H9 (cell line): ENCODE data around the gene DNAJC5. TPM values are rescaled to one million over a fixed set of nuclear protein-coding genes. Genes with fewer than 3 reads are reported as not detected.

Experiments
- DNase-seq: peaks from one replicate; pipeline ENCODE4 v3.0.0-alpha.2; 2017
- H2AFZ ChIP-seq: one replicate; pipeline ENCODE4 v1.6.1; 2013; ENCODE audit warnings: mild to moderate bottlenecking, low read length, control low read depth, moderate library complexity
- H2AK5ac ChIP-seq: 2 replicates; pipeline ENCODE4 v1.6.1; 2013; ENCODE audit warnings: low read length, control low read depth, mixed read lengths; ENCODE audit not compliant: insufficient read length
- H2BK120ac ChIP-seq: one replicate; pipeline ENCODE4 v1.6.1; 2013; ENCODE audit warnings: low read depth, mild to moderate bottlenecking, low read length, control low read depth, inconsistent platforms; ENCODE audit not compliant: poor library complexity, severe bottlenecking
- H2BK12ac ChIP-seq: 2 replicates; pipeline ENCODE4 v1.6.1; 2013; ENCODE audit warnings: low read length, control low read depth, mixed read lengths, low read depth; ENCODE audit not compliant: insufficient read length
- H2BK15ac ChIP-seq: 2 replicates; pipeline ENCODE4 v1.6.1; 2013; ENCODE audit warnings: low read depth, low read length, control low read depth
- H2BK20ac ChIP-seq: one replicate; pipeline ENCODE4 v1.6.1; 2013; ENCODE audit warnings: low read depth, mild to moderate bottlenecking, low read length, control low read depth, inconsistent platforms; ENCODE audit not compliant: poor library complexity, severe bottlenecking
- H2BK5ac ChIP-seq: 2 replicates; pipeline ENCODE4 v1.6.1; 2013; ENCODE audit warnings: low read length, control low read depth, mixed read lengths; ENCODE audit not compliant: insufficient read length
- H3K14ac ChIP-seq: 2 replicates; pipeline ENCODE4 v1.6.1; 2013; ENCODE audit warnings: low read length, control low read depth; ENCODE audit not compliant: insufficient read depth
- H3K18ac ChIP-seq: 2 replicates; pipeline ENCODE4 v1.6.1; 2013; ENCODE audit warnings: low read depth, mild to moderate bottlenecking, mixed read lengths, low read length, control low read depth; ENCODE audit not compliant: insufficient read length
- H3K23ac ChIP-seq: 2 replicates; pipeline ENCODE4 v1.6.1; 2013; ENCODE audit warnings: low read length, control low read depth, mixed read lengths, low read depth; ENCODE audit not compliant: insufficient read length
- H3K23me2 ChIP-seq: 2 replicates; pipeline ENCODE4 v1.6.1; 2013; ENCODE audit warnings: low read depth, mild to moderate bottlenecking, mixed read lengths, low read length, control low read depth; ENCODE audit not compliant: insufficient read length, poor library complexity, severe bottlenecking
- H3K27ac ChIP-seq: 2 replicates; pipeline ENCODE4 v1.5.1; 2013; ENCODE audit warnings: low read length, control low read depth, mixed read lengths, low read depth; ENCODE audit not compliant: insufficient read length
- H3K27me3 ChIP-seq: 2 replicates; pipeline ENCODE4 v1.6.1; 2013; ENCODE audit warnings: low read length, control low read depth, inconsistent platforms; ENCODE audit not compliant: insufficient read depth
- H3K4ac ChIP-seq: 2 replicates; pipeline ENCODE4 v1.6.1; 2013; ENCODE audit warnings: low read depth, mild to moderate bottlenecking, control low read depth, inconsistent platforms, low read length, moderate library complexity
- H3K4me1 ChIP-seq: 2 replicates; pipeline ENCODE4 v1.6.1; 2013; ENCODE audit warnings: low read length, control low read depth, inconsistent platforms; ENCODE audit not compliant: insufficient read depth
- H3K4me2 ChIP-seq: 2 replicates; pipeline ENCODE4 v1.6.1; 2013; ENCODE audit warnings: low read length, control low read depth, mixed read lengths; ENCODE audit not compliant: insufficient read length, insufficient read depth
- H3K56ac ChIP-seq: 2 replicates; pipeline ENCODE4 v1.6.1; 2013; ENCODE audit warnings: low read depth, mild to moderate bottlenecking, mixed read lengths, low read length, control low read depth; ENCODE audit not compliant: insufficient read length
- H3K79me1 ChIP-seq: 2 replicates; pipeline ENCODE4 v1.6.1; 2013; ENCODE audit warnings: low read depth, mild to moderate bottlenecking, moderate library complexity, low read length, control low read depth, inconsistent platforms; ENCODE audit not compliant: insufficient read depth, poor library complexity, severe bottlenecking
- H3K79me2 ChIP-seq: 2 replicates; pipeline ENCODE4 v1.6.1; 2013; ENCODE audit warnings: low read length, control low read depth, inconsistent platforms; ENCODE audit not compliant: insufficient read depth
- H3K9ac ChIP-seq: 2 replicates; pipeline ENCODE4 v1.6.1; 2013; ENCODE audit warnings: low read length, control low read depth, mixed read lengths; ENCODE audit not compliant: insufficient read length; ENCODE audit errors: extremely low read depth
- H3K9me3 ChIP-seq: one replicate; pipeline ENCODE4 v1.6.1; 2013; ENCODE audit warnings: low read depth, low read length, inconsistent platforms; ENCODE audit not compliant: control insufficient read depth
- H3T11ph ChIP-seq: one replicate; pipeline ENCODE4 v1.6.1; 2013; ENCODE audit warnings: mild to moderate bottlenecking, low read length, control low read depth, inconsistent platforms
- H4K20me1 ChIP-seq: one replicate; pipeline ENCODE4 v1.6.1; 2013; ENCODE audit not compliant: control insufficient read depth, insufficient read length, insufficient read depth
- H4K5ac ChIP-seq: 2 replicates; pipeline ENCODE4 v1.6.1; 2013; ENCODE audit warnings: low read depth, mild to moderate bottlenecking, mixed read lengths, low read length, control low read depth; ENCODE audit not compliant: insufficient read length
- H4K8ac ChIP-seq: replicated peaks from 2 replicates; pipeline ENCODE4 v1.6.1; 2013; ENCODE audit warnings: low read length, control low read depth, mixed read lengths, low read depth; ENCODE audit not compliant: insufficient read length
- H4K91ac ChIP-seq: 2 replicates; pipeline ENCODE4 v1.6.1; 2013; ENCODE audit warnings: low read depth, mild to moderate bottlenecking, moderate library complexity, mixed read lengths, low read length, control low read depth; ENCODE audit not compliant: insufficient read length
- H3K27ac Mint-ChIP-seq, 3 experiments: 2 replicates in 2 of 3; 3 replicates in 1 of 3; pipeline ENCODE4 v1.8.0; 2020 to 2021; ENCODE audit warnings: mixed read lengths in 3 of 3, mild to moderate bottlenecking in 1 of 3, moderate library complexity in 1 of 3
- H3K27me3 Mint-ChIP-seq: 2 replicates; pipeline ENCODE4 v1.8.0; 2021; ENCODE audit warnings: low read depth, mild to moderate bottlenecking, moderate library complexity, mixed read lengths
- H3K36me3 Mint-ChIP-seq, 3 experiments: 2 replicates in 2 of 3; 3 replicates in 1 of 3; pipeline ENCODE4 v1.8.0; 2020 to 2021; ENCODE audit warnings: low read depth in 3 of 3, mixed read lengths in 3 of 3; ENCODE audit not compliant: insufficient read depth in 1 of 3
- H3K4me1 Mint-ChIP-seq, 2 experiments: 2 replicates each; pipeline ENCODE4 v1.8.0; 2020; ENCODE audit warnings: mixed read lengths in 2 of 2
- H3K4me3 Mint-ChIP-seq, 2 experiments: 2 replicates in 1 of 2; 3 replicates in 1 of 2; pipeline ENCODE4 v1.8.0; 2020 to 2021; ENCODE audit warnings: mild to moderate bottlenecking in 2 of 2, mixed read lengths in 2 of 2, moderate library complexity in 1 of 2
- H3K9me3 Mint-ChIP-seq, 2 experiments: 2 replicates in 1 of 2; 3 replicates in 1 of 2; pipeline ENCODE4 v1.8.0; 2020; ENCODE audit warnings: mild to moderate bottlenecking in 2 of 2, mixed read lengths in 2 of 2, moderate library complexity in 1 of 2
- CTCF ChIP-seq: fragments of 200-600 bp; sonication (generic); conservative IDR thresholded peaks from 3 replicates; pipeline ENCODE4 v1.8.0; 2021; ENCODE audit warnings: antibody characterized with exemption, mild to moderate bottlenecking
- WGBS: extraction: QIAGEN DNeasy Blood & Tissue Kit; methylation state at CpG from one replicate; pipeline ENCODE4 v1.1.7; 2013; ENCODE audit warnings: missing lambda C conversion rate, low lambda C conversion rate, mixed read lengths; ENCODE audit not compliant: insufficient read length; ENCODE audit errors: extremely low coverage; 5-methylcytosine and 5-hydroxymethylcytosine counted together
- total RNA-seq: library from RNA; stranded (reverse); gene quantifications from 2 replicates; pipeline ENCODE4 v1.2.1, GENCODE V29; 2021

Gene DNAJC5
- total RNA-seq, 1 experiment from 2014 or later = 43.0 TPM

- H2BK20ac ChIP-seq = no peak overlapping the region
- no peaks in the 10 kb centered on the region for H3K79me1 ChIP-seq
- no peak overlapping the region for H3K27ac ChIP-seq
- no peaks in the 10 kb centered on the region for H3K9me3 Mint-ChIP-seq
- no peak overlapping the region for H3K27ac Mint-ChIP-seq
- peaks cover 6% of the 10 kb centered on the region for H3K23me2 ChIP-seq
- no peak overlapping the region for H3K23ac ChIP-seq
- H4K20me1 ChIP-seq = no peaks in the 10 kb centered on the region
- no peak overlapping the region for H2AFZ ChIP-seq
- no CpG with 5 or more reads among the region's 7 CpGs for WGBS
- no peak overlapping the region for H2BK15ac ChIP-seq
- TF ChIP-seq CTCF = no peak
- no peak overlapping the region for H4K91ac ChIP-seq
- no peak for DNase-seq
- no peak overlapping the region for H2AK5ac ChIP-seq
- no peaks in the 10 kb centered on the region for H3K79me2 ChIP-seq
- H3K4ac ChIP-seq = no peak overlapping the region
- H3K18ac ChIP-seq = no peak overlapping the region
- H4K8ac ChIP-seq = no peak overlapping the region
- H3K27me3 Mint-ChIP-seq = no peaks in the 10 kb centered on the region
- H3K9me3 ChIP-seq = no peaks in the 10 kb centered on the region
- no peak overlapping the region for H3K4me3 Mint-ChIP-seq
- H3K36me3 Mint-ChIP-seq = peaks cover 1 to 49% (median 46%) of the 10 kb centered on the region in 3 experiments; a peak in 5 of 7 replicates
- H2BK5ac ChIP-seq = no peak overlapping the region
- no peak overlapping the region for H3K4me2 ChIP-seq
- H3K14ac ChIP-seq = no peak overlapping the region
- no peak overlapping the region for H3K56ac ChIP-seq
- no peaks in the 10 kb centered on the region for H3K4me1 ChIP-seq
- peaks cover 5% of the 10 kb centered on the region in 2 experiments for H3K4me1 Mint-ChIP-seq
- no peaks in the 10 kb centered on the region for H3K27me3 ChIP-seq
- no peak overlapping the region for H3K9ac ChIP-seq
- H2BK120ac ChIP-seq = no peak overlapping the region
- no peak overlapping the region for H3T11ph ChIP-seq
- H4K5ac ChIP-seq = no peak overlapping the region
- no peak overlapping the region for H2BK12ac ChIP-seq
These were observed 4.7 kb upstream of the DNAJC5 start for GRCh38 chr20:63890201-63890576.
